NOMO-1 (cell line): ENCODE data around the gene SCN4A.
"Not testable (repeated sequence)": the region's sequence is repeated elsewhere in the genome, so short reads cannot be mapped to it uniquely, and the experiment has no call there.

Source experiments
- DNase-seq, 2 experiments: peaks; one replicate each; lab custom pipeline; 2025; ENCODE audit not compliant: unreplicated experiment in 2 of 2; lab: John Stamatoyannopoulos, UW

Gene SCN4A

DNA sequence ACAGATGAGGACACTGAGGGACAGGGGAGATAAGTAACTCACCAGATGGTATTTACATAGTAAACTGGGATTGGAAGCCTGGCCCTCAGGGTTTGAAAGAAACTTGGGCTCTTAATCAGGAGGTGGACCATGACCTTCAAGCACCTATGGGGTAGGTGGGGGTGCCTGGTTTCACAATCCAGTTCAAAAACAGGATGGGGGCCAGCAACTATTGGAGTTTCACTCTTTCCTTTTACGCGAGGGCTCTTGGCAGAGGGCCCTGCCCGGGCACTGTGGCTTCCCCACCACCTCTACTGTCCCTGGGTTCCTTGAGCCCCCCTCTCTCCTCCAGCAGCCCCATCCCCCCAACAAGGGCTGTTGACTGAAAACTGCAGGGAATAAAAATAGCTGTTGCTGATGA lies 14.1 kb upstream of the SCN4A start:
- no peak for DNase-seq

DNA sequence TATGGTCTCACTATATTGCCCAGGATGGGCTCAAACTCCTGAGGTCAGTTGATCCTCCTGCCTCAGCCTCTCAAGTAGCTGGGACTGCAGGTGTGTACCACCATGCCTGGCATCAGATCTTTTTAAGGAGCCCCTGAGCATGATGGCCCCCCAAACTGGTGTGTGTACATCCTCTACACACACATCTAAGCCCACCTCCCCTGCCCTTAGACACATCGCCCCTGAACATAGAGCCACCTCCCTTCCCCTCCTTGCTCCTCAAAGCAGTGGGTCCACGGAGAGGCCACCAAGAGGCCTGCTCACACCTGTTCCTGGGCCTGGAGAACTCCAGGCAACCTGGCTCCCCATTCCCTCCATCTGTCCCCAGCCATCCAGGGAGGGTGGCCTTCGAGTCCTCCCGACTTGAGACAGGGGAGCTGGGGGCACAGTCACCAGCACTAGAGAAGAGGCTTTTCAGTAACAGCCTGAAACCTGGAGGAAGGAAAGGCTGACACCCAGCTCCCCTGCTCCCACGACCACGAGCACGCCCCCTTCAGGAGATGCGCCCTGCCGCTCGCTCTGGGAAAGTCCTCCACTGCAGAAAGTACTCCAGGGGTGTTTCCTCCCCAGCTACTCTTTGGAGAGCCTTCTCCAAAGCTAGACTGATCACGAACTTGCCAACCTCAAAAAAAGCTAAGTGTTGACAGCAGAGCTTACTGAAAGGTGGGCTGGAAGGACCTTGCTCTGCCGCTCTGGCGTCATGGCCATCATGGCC lies 12.8 kb upstream of the SCN4A start:
- DNase-seq = no peak

DNA sequence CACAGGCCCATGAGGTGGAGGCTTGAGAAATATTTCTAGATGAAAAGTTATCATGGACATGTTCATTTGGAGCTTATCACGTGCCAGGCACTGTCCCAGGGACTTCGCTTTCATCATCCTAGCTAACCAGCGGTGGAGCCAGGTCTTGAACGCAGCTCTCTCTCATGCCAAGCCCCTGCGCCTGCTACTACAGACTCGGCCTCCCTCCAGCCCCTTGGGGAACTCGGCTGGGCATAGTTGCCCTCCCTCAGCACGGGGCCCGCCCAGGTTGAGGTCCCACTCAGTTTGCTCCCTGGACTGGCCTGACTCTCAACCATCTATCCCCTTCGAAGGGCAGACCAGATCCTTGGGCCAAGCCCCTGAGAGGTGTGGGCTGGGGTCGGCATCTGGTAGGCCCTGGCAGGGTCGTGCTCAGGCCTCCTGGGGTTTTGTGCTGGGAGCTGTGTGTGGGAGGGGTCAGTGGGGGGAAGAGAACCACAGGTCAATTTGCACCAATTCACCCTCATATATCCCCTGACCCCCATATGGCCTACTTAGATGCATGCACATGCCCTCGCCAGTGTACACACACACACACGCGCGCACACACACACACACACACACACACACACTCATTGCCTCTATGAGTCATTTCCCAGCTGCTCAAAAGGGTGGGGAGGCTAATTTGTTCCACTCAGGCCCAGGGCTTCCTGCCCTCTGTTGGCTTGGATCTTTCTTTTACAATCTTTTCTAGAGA lies 12.1 kb upstream of the SCN4A start:
- DNase-seq = peak; percentile 50 to 69

DNA sequence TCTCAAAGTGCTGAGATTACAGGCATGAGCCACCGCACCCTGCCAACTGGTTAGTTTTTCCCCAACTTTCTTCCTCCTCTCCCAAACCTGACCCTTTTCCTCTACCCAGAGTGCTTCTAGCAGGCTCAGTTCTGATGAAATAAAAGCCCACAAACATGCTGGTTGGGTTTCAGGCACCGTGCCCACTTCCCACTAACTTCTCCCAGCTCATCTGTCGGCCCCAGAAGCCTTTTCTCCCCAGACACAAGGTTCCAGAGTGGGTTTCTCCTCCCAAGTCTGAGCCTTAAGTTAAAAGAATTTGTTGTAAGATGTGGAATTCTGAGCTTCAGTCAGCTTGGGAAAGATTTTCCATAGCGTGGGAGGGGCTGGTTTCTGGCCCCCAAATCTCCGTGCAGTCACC lies 11.5 kb upstream of the SCN4A start:
- DNase-seq = no peak

DNA sequence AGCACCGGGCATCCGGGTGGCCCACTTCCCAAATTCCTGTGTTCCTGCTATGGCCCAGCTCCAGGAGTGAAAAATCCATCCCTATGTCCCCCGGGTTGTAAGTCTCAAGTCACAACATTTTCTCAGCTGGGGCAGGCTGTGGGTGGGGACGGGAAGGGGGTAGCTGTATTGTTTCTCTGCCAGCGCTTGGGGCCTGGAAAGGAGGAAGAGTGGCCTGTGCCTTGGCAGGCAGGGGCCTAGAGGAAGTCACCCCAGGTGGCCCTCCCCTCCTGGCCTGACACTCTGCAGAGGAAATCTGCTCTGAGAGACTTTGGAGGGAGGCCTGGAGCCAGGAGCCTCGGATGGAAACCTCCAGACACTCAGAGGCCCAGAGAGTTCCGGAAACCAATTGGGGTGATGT lies 10.6 kb upstream of the SCN4A start:
- DNase-seq = no peak

DNA sequence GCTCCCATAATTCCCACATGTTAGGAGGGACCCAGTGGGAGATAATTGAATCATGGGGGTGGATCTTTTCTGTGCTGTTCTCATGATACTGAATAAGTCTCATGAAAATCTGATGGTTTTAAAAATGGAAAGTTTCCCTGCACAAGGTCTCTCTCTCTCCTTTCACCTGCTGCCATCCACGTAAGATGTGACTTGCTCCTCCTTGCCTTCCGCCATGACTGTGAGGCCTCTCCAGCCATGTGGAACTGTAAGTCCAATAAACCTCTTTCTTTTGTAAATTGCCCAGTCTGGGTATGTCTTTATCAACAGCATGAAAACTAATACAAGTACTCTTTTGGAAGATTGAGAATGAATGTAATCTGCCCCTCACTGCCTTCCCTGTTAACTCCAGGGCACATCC lies 9.9 kb upstream of the SCN4A start:
- DNase-seq = not testable (repeated sequence)

DNA sequence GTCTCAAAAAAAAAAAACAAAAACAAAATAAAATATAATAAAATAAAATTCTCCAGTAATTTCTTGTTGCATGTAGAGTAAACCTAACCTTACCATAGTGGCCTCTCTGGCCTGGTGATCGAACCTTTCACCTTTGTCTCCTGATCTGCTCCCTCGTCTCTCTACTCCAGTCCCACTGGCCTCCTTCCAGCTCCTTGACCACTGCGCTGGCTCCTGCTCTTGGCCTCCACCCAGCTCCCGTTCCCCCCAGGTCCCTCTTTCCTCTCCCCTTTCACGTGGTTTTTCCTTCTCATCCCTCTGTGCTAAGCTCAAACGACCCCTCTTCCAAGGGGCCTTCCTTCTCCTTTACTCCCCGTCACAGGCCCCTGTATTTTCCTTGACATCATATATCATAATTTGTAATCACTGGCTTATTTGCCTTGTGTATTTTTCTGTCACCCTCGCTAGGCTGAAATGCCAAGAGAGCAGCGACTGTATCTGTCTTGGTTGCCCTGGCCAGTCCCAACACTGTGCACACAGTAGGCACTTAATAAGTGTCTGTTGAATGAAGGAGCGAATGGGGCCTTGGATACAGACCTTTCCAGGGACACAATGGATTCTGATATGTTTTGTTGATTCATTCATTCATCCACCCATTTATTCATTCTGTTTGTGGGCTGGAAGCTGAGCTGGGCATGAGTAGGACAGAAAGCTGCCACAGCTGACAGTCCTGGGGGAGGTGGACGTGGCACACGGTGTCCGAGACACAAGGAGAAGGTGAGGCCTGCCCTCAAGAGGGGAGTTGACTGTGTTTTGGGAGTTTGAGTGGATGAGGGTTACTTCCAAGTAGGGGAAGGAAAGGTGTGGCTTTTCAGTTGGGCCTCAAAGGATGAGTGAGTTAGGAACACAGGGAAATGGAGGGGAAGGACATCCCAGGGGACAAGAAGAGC lies 5.8 kb upstream of the SCN4A start:
- DNase-seq = no peak

DNA sequence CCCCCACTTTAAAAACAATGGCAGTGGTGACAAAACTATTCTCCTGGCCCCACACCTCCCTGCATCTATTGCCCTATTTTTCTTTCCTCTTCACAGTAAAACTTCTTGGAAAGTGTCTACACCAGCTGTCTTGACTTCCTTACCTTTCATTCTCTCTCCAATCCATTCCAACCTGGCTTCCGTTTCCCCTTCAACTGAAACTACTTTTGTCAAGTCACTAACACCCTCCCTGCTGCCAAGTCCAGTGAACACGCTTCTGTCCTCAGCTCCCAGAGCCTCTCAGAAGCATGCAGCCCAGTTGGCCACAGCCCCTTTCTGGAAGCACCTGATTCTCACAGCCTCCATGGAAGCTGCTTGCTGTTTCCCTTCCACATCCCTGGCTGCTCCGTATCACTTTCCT lies 4.0 kb upstream of the SCN4A start:
- DNase-seq = no peak

DNA sequence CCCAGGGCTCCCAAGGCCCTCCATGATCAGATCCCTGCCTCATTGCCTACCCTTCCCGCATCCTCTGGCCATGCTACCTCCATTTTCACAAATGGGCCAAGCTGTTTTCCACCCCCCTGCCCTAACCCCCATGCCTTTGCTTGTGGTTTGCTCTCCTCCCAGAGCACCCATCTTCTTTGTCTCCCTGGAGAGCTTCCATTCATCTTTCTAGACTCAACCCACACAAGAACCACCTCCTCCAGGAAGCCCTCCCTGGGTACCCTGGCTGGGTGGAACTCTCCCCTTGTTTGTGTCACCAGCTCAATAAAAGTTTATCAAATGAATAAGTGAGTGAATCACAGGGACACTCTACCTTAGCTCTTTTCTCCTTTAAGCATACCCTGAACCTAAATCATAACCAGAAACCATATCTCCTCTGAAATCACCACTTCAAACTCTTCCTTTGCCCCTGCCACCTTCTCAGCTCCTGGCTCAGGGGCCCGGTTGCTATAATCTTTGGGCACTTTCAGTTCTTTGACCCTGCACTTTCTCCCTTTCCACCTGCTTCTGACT lies 2.9 kb upstream of the SCN4A start:
- DNase-seq = no peak

DNA sequence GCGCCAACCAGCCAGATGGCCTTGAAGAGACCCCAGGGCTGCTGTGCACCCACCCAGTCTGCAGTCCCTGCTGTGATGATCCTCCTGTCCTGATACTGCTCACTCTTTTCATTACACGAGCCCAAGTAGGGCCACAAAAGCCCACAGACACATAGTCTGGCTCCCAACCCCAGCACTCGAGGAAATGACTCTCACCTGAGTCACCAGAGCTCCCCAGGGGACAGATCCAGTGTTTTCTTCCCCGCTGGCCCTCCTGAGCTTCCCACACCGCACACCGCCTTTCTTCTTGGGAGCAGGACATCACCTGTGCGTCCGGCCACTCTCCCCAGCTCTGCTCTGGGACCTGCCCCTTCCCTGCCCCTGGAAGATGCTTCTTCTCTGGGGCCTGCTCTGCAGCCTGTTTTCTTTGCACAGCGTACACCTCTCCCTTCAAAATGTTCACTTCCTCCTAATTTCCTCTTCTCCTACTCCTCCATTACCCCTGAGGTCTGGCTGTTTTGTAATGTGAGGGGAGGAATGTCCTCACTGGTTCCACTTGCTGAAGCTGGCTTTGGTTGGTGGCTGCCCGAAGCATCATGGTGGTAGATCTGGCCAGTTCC lies 2.0 kb upstream of the SCN4A start:
- DNase-seq = no peak

DNA sequence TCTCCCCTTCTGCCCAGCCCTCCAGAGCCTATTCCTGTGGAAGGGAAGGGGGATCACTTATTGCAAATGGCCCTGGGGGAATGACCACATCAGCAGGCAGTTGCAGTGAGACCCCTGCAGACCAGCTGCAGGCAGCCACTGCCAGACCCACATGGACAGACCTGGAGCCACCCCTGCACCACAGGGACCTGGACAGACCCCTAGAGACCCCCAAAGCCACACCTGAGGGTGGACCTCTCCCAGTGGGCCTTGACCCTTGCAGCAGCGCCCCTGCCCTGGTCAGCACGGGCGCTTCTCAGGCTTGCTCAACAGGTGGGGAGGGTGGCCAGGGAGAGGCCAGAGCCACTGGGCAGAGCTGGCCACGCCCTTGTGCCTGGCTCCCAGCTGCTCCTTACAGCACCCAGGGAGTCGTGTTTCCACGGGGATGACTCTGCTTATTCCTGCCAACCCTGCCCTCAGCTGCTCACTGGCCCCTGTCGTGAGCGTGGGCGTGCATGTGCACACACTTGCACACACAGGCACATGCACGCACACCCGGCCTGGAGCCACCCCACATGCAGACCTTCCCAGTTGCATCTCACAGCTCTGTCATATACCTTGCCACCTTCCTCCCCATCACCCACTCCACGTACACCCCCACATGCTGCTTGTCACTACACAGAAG lies 1.3 kb upstream of the SCN4A start:
- DNase-seq = no peak

DNA sequence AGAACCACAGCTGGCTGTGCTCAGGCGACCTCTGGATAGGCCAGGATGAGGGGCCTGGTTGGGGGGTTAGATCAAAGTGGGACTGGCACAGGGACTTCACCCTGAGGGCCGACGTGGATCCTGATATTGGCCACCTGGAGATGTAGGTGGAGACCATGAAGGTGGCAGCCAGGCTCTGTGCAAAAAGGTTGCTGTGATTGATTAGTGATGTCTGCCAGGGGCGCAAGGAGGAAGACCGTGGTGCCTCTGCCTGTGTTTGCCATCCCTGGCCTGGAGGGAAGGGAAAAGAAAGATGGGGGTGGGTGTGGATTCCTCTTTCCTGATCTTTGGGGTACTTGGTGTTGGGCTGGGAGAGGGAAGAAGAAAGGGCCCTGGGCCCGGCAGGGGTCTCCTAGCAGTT lies 529 bp upstream of the SCN4A start:
- DNase-seq = no peak

DNA sequence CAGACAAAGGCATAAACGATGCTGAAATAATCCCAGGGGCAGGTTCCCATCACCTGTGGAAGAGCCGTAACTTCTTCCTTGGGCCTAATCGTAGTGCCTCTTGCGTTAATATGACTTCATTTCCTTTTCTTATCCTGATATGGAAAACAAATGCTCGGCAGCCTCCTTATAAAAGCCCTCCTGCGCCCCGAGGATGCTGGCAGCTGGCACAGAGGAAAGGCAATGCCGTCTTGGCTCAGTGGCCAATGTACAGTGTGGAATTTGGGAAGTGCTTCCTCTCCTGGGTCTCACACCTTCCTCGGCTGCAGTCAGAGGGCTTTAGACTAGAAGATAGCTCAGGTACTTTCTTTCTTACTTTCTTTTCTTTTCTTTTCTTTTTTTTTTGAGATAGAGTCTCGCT lies 3.4 kb downstream of the SCN4A start:
- DNase-seq = no peak

DNA sequence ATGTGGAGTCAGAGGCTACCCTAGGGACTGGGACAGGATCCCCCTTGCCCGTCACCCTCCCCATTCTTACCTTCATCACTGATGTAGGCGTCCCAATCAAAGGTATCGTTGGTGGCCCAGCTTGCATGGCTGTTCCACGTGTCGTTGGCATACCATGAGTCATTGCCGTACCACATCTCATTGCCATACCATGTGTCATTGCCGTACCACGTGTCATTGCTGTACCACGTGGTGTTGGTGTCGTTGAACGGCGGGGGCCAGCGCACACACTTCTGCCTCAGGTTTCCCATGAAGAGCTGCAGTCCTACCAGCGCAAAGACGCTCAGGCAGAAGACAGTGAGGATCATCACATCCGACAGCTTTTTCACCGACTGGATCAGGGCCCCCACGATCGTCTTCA lies 4.8 kb downstream of the SCN4A start:
- no peak for DNase-seq

DNA sequence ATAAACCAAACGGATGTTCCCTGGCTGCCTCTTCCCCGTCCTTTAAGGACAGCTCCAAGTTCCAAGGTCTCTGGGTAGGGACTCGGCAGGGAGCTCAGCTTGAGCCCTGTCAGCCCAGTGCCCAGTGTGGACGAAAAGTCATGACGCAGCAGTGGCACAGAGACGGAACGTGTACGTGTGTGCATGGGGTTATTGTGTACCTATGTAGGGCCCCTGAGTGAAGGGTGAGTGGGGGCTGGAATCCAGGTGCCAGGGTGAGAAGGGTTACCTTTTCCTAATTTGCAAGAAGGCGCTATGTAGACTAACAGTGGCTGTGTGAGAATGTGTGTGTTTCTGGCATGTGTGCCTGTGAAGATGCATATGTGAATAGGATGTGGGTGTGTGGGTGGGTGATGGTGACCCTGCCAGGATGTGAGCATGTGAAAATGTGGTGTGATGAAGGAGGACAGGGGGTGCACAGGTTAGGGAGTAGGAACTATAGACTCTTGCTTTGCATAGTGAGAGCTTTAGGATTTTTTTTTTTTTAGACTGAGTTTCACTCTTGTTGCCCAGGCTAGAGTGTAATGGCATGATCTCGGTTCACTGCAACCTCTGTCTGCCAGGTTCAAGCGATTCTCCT lies 6.0 kb downstream of the SCN4A start:
- no peak for DNase-seq

DNA sequence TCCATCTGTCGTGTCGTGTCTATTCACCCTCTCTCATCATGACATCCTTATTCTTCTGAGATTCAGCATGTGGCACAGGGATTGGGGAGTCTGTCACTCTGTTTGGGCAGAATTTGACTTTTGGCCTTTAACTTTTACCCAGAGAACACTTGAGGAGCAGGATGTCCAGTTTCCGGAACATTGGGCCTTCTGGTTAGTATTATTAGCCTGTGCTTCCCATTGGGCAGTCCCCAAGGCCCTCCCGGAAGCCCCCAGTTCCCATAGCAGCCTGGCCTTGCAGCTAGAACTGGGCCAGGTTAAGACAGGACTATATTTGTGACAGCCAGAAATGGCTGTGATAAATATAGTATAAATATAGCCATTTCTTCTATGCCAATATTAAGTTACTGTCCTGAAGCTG lies 9.6 kb downstream of the SCN4A start:
- no peak for DNase-seq

DNA sequence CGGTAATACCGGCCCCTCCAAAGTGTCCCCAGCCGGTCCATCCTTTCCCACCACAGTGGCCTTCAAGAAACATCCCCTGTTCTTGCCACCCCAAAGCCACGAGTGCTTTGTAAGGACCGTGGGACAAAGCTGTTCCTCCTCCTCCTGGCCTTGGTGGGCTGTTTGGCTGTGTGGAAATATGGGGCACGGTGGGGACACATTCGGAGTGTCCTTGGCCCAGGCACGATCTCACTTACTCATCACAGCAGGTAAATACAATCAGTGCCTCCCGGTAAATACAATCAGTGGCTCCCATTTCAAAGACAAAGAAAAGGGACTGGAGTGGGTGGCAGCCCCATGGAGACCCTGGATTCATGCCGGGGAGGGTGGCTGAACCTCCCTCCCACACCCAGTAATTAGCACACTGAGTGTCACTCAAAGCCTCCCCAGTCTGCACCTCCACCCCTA lies 10.4 kb downstream of the SCN4A start:
- no peak for DNase-seq

DNA sequence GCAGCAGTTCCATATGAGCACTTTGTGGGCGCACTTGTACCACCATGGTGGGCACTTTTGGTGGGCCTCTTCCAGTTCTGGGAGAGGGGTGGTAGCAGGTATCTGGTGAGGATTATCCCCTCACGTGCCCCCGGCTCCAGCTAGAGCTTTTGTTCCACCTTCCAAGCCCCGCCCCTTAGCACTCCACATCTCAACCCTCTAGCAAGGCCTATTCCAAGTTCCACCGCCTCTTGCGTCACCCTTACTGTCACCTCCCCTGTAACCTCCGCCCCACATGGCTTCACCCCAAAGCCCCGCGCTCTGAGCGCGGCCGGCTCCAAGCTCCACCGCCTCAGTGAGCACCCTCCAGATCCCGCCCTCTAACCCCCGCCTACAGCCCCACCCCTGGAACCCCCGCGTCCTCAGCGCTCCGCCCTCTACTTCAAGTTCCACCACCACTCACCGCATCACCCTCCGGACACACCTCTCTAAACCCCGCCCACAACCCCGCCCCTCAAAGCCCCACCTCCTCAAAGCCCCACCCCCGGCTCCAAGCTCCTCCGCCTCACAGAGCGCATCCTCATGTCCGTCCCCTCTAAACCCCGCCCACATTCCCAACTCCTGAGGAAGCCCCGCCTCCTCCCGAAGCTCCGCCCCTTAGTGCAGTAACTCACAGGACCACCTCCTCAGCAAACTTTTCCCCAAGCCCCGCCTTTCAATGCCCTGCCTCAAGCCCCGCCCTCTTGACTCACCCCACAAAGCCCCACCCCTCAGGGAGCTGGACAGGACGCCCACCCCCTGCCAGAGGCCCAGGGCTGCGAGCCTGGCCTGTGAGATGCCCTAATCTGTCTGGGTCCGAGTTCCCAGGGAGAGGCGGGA lies 11.1 kb downstream of the SCN4A start:
- DNase-seq = peak; percentile 44 to 47

DNA sequence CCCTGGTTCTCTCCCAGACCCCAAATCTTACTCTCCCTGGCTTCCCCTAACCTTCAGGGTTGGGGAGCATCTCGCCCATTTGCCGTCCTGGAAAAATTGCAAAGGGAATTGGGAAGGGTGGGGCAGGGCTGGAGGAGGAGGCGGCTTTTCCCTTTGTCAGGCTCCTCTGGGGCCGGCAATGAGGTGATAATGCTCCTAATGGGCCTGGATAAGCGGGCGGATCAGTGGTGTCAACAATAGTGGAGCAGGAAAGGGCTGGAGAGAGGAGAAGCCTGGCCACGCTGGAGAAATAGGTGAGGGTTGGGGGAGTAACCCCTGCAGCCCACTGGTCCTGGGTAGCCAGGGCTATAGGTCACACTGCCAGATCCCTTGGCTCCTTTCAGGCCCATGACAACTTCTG lies 12.3 kb downstream of the SCN4A start:
- DNase-seq = no peak
